Right cardiac atrium (tissue), 5 donors: ENCODE results near the gene LAMB3. TPM values are rescaled to one million over a fixed set of nuclear protein-coding genes. Genes with fewer than 3 reads are reported as not detected.

Source experiments
- ATAC-seq, 2 donors: fragments of 200-7000 bp; cut with Tn5 transposase; one replicate each; pipeline versions ENCODE4 v1.8.0 to v1.9.1; 2020; ENCODE audit warnings: moderate library complexity in 2 of 2, mild to moderate bottlenecking in 1 of 2
- DNase-seq, 3 donors: peaks; one replicate each; pipeline ENCODE4 v3.0.0-alpha.2; 2020
- H3K27ac ChIP-seq: one replicate; pipeline ENCODE4 v1.5.1; 2013; ENCODE audit warnings: mild to moderate bottlenecking, low read length, control low read depth, moderate library complexity
- H3K27me3 ChIP-seq: one replicate; pipeline ENCODE4 v1.6.1; 2013; ENCODE audit not compliant: control insufficient read depth, insufficient read depth
- H3K4me1 ChIP-seq: one replicate; pipeline ENCODE4 v1.6.1; 2013; ENCODE audit warnings: low read length; ENCODE audit not compliant: control insufficient read depth, insufficient read depth
- H3K4me3 ChIP-seq: one replicate; pipeline ENCODE4 v1.5.1; 2013; ENCODE audit warnings: low read length, control low read depth
- H3K9me3 ChIP-seq: one replicate; pipeline ENCODE4 v1.6.1; 2013; ENCODE audit warnings: low read length; ENCODE audit not compliant: control insufficient read depth
- WGBS: extraction: QIAGEN DNeasy Blood & Tissue Kit; methylation state at CpG from one replicate; pipeline ENCODE4 v1.1.7; 2013; 5-methylcytosine and 5-hydroxymethylcytosine counted together
- intact Hi-C, 4 donors: fragments of 100-400 bp; cut with DNase I; formaldehyde crosslinking; loops; one replicate each; pipeline versions ENCODE4 v1.11.0 to v1.14.0; 2022 to 2023
- polyA plus RNA-seq: library from polyadenylated mRNA; stranded (reverse); fragments of 200-250 nt; gene quantifications from one replicate; pipeline ENCODE4 v1.2.3, GENCODE V29; 2013
- total RNA-seq, 4 donors: library from RNA; stranded (reverse); fragmentation: NEBNext Ultra II Directional; extraction: Animal tissue kit (Norgen Biotek cat#: 25700); gene quantifications; one replicate each; pipeline ENCODE4 v1.2.1, GENCODE V29; 2021
- donor health status: healthy with polysubstance abuse.
- donor health status: DM: no; HTN: yes; CAD: no.
- donor health status: DM: no; HTN: no; CAD: no.
- donor health status: DM: no; HTN: yes; CAD: no; lungs with severe emphysema.
- donor health status: DM: yes; HTN: yes; CAD: no.

LAMB3 gene
- total and polyA plus RNA-seq, 5 donors: 3.0 to 13.7 (median 9.3) TPM

- H3K27ac ChIP-seq: no peak overlapping the region
- 63% methylated on average over 4 of the region's 4 CpGs for WGBS
- DNase-seq (no peak), ATAC-seq (no peak)
- intact Hi-C loops: loop anchor here in 1 of 4 donors (5.0 kb wide), 1 partner anchor 44 kb away; no protein-coding TSS in a partner anchor
- H3K4me3 ChIP-seq: no peak overlapping the region
- H3K9me3 ChIP-seq: no peaks in the 10 kb centered on the region
- no peaks in the 10 kb centered on the region for H3K27me3 ChIP-seq
- peaks cover 17% of the 10 kb centered on the region for H3K4me1 ChIP-seq
Observed at GRCh38 chr1:209685821-209686220, 33.6 kb upstream of the LAMB3 start.

- H3K27ac ChIP-seq: no peak overlapping the region
- H3K4me1 ChIP-seq: peaks cover 3% of the 10 kb centered on the region
- DNase-seq (no peak), ATAC-seq (no peak)
- H3K9me3 ChIP-seq: no peaks in the 10 kb centered on the region
- no peak overlapping the region for H3K4me3 ChIP-seq
- no peaks in the 10 kb centered on the region for H3K27me3 ChIP-seq
- intact Hi-C loops: loop anchor here in 2 of 4 donors (5.0 to 10.0 kb wide), 2 partner anchors 42 to 54 kb away; no protein-coding TSS in a partner anchor
- WGBS: 80% methylated on average over 4 of the region's 4 CpGs
Observed at GRCh38 chr1:209678981-209679539, 26.8 kb upstream of the LAMB3 start.

DNA sequence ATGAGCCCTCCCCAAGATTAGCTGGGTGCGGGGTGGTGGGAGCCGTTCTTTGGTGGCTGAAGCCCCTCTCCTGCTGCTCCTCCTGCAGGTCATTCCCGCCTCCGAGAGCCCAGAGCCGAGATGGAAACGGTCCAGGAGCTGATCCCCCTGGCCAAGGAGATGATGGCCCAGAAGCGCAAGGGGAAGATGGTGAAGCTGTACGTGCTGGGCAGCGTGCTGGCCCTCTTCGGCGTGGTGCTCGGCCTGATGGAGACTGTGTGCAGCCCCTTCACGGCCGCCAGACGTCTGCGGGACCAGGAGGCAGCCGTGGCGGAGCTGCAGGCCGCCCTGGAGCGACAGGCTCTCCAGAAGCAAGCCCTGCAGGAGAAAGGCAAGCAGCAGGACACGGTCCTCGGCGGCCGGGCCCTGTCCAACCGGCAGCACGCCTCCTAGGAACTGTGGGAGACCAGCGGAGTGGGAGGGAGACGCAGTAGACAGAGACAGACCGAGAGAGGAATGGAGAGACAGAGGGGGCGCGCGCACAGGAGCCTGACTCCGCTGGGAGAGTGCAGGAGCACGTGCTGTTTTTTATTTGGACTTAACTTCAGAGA is 23.4 kb upstream of the LAMB3 start:
- ATAC-seq: peak; percentile 44 to 62
- intact Hi-C loops: loop anchor here in 2 of 4 donors (5.0 to 10.0 kb wide), 2 partner anchors 38 to 51 kb away; no protein-coding TSS in a partner anchor

GRCh38 chr1:209674957-209675564 is 22.8 kb upstream of the LAMB3 start, which contains the start of gene G0S2:
TSS of gene G0S2 (plus strand) at chr1:209675412. CDS start at chr1:209675685, 273 bp downstream.
- Histone ChIP-seq H3K27ac (peak within 1 kb of the TSS; percentile 65), H3K9me3 (no peaks in the 10 kb centered on the region), H3K27me3 (no peaks in the 10 kb centered on the region), H3K4me3 (peak within 1 kb of the TSS; percentile 27), H3K4me1 (peaks cover 8% of the 10 kb centered on the region)
- DNase-seq (peak; percentile 87 to 95 (median 95)), ATAC-seq (peak; percentile 90 to 93)
- intact Hi-C loops: loop anchor here in 2 of 4 donors (5.0 to 10.0 kb wide), 2 partner anchors 38 to 50 kb away; no protein-coding TSS in a partner anchor
- WGBS: 2% methylated on average over 46 of the region's 47 CpGs

More for the DNA sequence above, 23.4 kb upstream of the LAMB3 start:
- no peaks in the 10 kb centered on the region for H3K9me3 ChIP-seq
- H3K27me3 ChIP-seq: no peaks in the 10 kb centered on the region
- peak; percentile 45 to 79 (median 77) for DNase-seq
- 2% methylated on average over 34 of the region's 34 CpGs for WGBS
- H3K4me3 ChIP-seq: peak overlapping the region; percentile 27
- H3K4me1 ChIP-seq: peaks cover 8% of the 10 kb centered on the region
- peak overlapping the region; percentile 65 for H3K27ac ChIP-seq

DNA sequence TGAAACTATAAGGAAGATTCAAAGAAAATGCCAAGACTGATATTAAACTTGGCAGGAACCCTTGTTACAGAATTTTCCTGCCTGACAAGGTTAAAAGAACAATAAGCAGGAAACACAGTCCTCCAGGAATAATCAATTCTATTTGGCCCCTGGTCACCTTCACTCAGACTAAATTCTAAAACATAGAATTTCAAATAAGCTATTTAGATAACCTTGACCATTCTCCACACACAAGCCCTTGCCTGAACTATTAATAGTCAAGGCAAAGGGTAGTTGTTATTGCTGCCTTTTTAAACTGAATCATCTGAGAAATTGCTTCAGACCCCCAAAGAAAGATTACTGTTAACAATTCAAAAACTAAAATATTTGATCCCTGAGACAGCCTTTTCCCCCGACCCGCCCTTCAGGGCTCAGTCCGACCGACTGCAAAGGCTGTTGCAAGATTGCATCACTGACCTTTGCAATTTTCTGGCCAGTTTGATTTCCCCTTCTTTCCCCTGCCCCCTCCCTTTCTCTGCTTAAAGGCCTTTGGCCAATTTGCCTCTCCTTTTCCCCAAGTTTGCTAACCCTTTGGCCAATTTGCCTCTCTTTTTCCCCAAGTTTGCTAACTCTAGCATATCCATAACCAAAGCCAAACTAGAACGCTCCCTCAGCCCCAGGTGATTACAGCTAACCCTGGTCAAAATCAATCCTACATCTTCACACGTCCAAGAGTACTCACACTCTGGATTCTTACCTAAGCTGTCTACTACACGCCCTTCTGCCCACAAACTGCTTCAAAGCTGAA is 21.6 kb upstream of the LAMB3 start:
- Histone ChIP-seq H3K4me1 (peaks cover 8% of the 10 kb centered on the region), H3K9me3 (no peaks in the 10 kb centered on the region), H3K27me3 (no peaks in the 10 kb centered on the region), H3K27ac (peak overlapping the region; percentile 65), H3K4me3 (no peak overlapping the region)
- WGBS: 45% methylated on average over 7 of the region's 7 CpGs
- DNase-seq (peak in 2 of 3 donors; percentile 58 to 65), ATAC-seq (peak; percentile 9 to 56)
- intact Hi-C loops: loop anchor here in 1 of 4 donors (10.0 kb wide), 1 partner anchor 49 kb away; no protein-coding TSS in a partner anchor

DNA sequence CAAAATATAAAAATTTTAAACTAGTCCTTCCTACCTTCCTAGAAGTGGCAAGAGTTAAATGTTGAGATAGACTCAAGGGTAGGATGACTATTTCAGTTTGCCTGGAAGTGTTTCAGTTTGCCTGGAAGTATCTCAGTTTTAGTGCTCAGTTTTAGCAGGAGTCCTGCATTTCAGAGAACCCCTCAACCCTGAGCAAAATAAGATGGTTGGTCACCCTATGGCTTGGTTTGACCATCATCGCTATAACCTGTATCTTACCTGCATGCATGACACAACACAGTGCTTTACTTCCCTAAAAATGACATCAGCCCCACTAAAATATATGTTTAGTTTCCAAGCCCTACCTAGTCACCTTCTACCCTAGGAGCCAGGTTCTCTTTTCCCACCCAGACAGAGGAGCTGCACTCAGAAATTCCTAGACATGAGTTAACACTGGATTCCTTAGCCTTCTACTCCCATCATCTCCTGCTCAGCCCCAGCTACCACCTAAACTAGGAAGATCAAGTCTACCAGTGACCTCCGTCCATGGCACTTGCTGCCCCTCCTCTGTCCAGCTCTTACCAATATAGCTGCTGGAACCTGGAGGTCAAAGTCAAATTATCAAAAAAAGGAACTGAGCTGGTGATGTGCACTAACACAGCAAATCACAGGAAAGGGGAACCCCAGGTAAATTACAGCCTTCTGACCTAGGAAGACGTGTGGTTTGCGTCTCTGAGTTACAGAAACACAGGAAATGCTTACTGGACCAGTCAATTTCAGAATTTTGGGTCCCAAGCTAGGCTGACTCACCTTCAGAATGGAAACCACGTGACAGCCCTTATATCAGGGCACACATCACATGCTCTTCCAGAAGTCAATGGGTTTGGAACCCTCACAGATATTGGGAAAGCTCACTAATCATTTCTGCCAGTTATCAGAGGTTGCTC is 20.7 kb upstream of the LAMB3 start:
- WGBS: 69% methylated on average over 5 of the region's 5 CpGs
- ATAC-seq: no peak
- Histone ChIP-seq H3K27ac (peak overlapping the region; percentile 80), H3K27me3 (no peaks in the 10 kb centered on the region), H3K4me3 (no peak overlapping the region), H3K4me1 (peaks cover 8% of the 10 kb centered on the region), H3K9me3 (no peaks in the 10 kb centered on the region)
- intact Hi-C loops: loop anchor here in 1 of 4 donors (10.0 kb wide), 1 partner anchor 48 kb away; no protein-coding TSS in a partner anchor
- no peak for DNase-seq

DNA sequence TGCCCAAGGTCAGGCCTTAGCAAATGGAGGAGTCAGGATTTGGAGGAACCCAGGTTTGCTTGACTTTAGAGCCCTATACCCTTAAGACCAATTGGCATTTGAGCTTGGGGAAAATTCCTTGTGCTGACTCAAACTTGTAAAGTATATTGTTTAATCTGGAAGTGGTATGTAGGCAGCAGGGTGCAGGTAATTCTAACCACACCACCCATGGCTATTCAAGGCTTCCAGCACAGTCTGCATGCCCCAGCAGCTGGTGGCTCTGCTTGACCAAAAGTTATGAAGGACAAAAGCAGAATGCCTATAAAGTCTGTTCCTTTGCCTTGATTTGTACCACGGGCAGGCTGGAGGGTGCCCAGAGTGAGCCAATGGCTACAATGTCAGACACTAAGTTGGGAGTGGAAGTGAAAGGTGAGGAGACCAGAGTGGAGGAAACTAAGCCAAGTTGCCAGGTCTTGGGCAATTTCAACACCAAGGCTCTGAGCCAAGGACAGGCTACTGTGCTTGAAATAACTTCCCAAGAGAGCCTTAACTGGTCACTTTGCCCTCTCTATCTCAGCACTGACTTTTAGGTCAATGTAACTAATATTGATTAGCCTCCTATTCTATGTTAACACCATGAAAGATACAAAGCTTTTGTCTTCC is 18.3 kb upstream of the LAMB3 start:
- DNase-seq (no peak), ATAC-seq (no peak)
- intact Hi-C loops: loop anchor here in 1 of 4 donors (10.0 kb wide), 1 partner anchor 46 kb away; no protein-coding TSS in a partner anchor
- no peak overlapping the region for H3K4me3 ChIP-seq
- no peaks in the 10 kb centered on the region for H3K27me3 ChIP-seq
- H3K27ac ChIP-seq: peak overlapping the region; percentile 50
- H3K9me3 ChIP-seq: no peaks in the 10 kb centered on the region
- 84% methylated on average over 1 of the region's 1 CpG for WGBS
- H3K4me1 ChIP-seq: peaks cover 8% of the 10 kb centered on the region

GRCh38 chr1:209667708-209668107 is 15.5 kb upstream of the LAMB3 start:
- no peaks in the 10 kb centered on the region for H3K27me3 ChIP-seq
- ATAC-seq (no peak), DNase-seq (no peak)
- no peaks in the 10 kb centered on the region for H3K9me3 ChIP-seq
- H3K4me1 ChIP-seq: no peaks in the 10 kb centered on the region
- H3K4me3 ChIP-seq: no peak overlapping the region
- 81% methylated on average over 4 of the region's 4 CpGs for WGBS
- no peak overlapping the region for H3K27ac ChIP-seq
- intact Hi-C loops: no loop called here

- intact Hi-C loops: no loop called here
- 89% methylated on average over 1 of the region's 1 CpG for WGBS
- H3K9me3 ChIP-seq: no peaks in the 10 kb centered on the region
Observed at GRCh38 chr1:209667103-209667502, 14.9 kb upstream of the LAMB3 start.

More at GRCh38 chr1:209667103-209667502, 14.9 kb upstream of the LAMB3 start:
- ATAC-seq (no peak), DNase-seq (no peak)
- H3K4me3 ChIP-seq: no peak overlapping the region
- no peaks in the 10 kb centered on the region for H3K27me3 ChIP-seq
- H3K27ac ChIP-seq: no peak overlapping the region
- H3K4me1 ChIP-seq: no peaks in the 10 kb centered on the region
